HG03469 (cell line): ENCODE results near the gene MEGF6.

Experiments
- ATAC-seq: cut with Tn5 transposase; IDR thresholded peaks from one replicate; pipeline ENCODE4 v1.9.1; 2021; ENCODE audit warnings: mild to moderate bottlenecking, moderate library complexity, moderate number of reproducible peaks; ENCODE audit not compliant: unreplicated experiment

Gene MEGF6

DNA sequence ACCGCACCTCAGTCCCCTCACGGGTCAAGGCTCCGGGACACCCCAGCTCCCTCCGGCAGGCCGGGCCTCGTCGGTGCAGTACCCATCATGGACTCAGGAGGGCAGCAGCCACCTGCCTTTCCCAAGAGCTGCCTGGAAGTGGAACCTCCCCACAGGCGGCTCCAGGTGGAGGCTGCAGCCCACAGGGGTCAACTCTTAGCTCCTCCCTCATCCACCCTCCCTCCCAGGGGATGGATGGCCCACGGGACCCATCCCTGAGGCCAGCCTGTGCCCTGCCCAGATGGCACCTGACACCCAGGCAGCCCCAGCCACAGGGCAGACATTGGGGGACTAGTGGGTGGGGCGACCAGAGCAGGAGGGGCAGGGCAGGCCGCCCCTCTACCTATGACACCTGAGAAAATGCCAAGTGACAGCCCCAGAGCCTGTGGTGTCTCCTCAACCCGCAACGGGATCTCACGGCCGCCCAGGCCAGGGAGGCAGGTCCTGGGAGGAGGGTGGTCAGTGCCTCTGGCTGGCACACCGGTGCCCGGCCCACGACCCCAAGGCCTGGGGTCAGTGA, 158.0 kb downstream of the MEGF6 start:
- no peak for ATAC-seq

GRCh38 chr1:3452866-3453175, 158.5 kb downstream of the MEGF6 start:
- no peak for ATAC-seq

GRCh38 chr1:3451994-3452865, 159.1 kb downstream of the MEGF6 start:
- no peak for ATAC-seq

GRCh38 chr1:3450983-3451382, 160.3 kb downstream of the MEGF6 start:
- no peak for ATAC-seq

DNA sequence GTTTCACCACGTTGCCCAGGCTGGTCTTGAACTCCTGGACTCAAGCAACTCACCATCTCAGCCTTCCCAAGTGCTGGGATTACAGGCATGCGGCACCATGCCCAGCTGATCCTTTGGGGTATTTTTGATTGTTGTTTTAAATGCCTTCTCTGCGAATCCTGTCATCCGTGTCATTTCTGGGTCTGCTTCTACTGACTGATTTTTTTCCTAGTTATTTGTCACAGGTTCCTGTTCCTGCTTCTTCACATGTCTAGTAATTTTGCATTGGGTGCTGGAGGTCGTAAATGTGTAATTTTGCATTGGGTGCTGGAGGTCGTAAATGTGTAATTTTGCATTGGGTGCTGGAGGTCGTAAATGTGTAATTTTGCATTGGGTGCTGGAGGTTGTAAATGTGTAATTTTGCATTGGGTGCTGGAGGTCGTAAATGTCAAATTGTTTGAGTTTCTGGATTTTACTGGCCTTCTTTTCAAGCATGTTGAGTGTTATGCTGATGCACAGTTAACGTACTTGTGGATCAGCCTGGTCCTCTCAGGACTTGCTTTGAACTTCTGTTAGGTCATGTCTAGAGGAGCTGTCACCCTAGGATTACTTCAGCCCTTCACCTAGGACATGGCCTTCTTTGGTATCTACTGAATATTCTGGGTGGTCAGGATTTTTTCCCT, 161.0 kb downstream of the MEGF6 start:
- ATAC-seq, result no peak

DNA sequence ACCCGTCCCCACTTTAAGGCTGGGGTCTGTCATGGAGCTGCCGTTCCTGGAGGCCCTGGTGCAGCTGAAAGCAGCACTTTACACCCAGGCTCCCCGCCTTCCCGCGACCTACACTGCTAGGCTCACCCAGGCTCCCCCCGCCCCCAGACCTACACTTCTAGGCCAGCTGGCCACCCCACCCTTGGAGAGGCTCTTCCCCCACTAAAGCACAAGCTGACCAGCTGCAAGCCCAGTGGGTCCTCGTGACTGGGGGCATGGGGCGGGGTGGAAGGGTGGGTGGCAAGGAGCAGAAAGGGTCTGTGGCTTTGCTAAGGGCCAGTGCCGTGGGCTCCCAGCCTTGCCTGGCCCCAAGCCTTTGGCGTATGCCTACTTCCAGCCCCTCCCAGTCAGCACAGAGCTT, 166.6 kb downstream of the MEGF6 start:
- ATAC-seq, result no peak

DNA sequence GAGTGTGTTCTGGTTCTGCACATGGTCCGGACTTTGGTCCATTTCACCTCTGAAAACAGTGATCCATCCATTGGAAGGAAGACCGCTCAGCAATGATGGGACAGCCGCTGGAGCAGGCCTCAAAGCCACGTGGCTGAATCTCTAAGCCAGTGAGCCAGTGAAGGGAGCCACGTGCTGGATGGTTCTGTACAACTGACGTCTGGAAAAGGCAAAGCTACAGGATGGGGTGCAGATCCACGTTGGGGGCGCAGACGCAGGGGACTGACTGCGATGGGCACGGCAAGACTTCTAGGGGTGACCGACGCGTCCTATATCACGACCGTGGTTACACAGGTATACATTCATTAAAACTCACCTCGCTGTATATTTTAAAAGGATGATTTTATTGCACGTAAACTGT, 167.0 kb downstream of the MEGF6 start:
- ATAC-seq, result no peak

- ATAC-seq, result no peak
These were observed 167.5 kb downstream of the MEGF6 start for GRCh38 chr1:3443807-3444206.

DNA sequence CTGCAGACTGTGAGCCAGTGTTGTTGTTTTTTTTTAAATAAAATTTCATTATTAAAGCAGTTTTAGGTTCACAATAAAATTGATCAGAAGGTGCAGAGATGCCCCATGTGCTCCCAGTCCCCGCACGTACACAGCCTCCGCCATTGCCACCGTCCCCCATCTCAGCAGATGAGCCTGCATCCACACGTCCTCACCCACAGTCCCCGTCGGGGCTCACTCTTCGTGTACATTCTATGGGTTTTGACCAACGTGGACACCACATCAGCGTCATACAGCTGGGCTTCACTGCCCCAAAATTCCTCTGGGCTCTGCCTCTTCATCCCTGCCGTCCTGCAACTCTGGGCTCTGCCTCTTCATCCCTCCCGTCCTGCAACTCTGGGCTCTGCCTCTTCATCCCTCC, 168.4 kb downstream of the MEGF6 start:
- ATAC-seq, result no peak

DNA sequence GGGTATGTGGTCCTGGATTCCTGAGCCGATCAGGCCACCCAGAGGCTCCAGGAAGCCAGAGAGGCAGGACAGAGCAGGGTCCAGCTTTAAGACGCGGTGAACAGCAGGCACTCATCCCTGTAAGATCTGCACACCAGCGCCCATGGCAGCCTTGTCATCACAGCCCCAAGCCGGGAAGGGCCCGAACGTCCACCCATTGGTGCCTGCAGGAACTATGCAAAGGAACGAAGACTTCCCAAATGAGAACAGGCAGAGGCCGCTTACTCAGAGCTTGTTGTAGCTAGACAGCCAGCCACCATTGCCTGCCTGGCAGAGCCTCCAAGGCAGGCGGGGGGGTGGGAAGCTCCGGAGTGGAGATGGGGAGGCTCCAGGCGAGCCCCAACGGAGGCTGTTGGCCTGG, 169.0 kb downstream of the MEGF6 start:
- no peak for ATAC-seq

DNA sequence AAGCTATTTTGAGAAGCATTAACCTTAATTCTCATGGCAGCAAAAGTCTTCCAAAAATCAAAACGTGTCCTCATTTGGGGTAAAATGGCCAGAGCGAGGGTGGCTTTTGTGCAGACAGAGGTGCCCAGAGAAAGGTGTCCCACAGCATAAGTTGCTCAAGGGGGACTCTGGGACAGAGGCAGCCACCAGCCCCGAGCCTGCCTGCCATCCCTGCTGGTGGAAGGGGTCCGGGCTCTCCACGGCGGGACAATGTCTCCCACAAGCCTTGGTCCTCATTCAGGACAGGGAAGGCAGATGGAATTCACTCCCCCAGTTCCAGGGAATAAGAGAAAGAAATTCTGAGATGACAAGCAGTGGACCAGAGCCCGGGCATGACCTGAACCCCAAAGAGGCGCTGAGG, 169.4 kb downstream of the MEGF6 start:
- ATAC-seq, result no peak

DNA sequence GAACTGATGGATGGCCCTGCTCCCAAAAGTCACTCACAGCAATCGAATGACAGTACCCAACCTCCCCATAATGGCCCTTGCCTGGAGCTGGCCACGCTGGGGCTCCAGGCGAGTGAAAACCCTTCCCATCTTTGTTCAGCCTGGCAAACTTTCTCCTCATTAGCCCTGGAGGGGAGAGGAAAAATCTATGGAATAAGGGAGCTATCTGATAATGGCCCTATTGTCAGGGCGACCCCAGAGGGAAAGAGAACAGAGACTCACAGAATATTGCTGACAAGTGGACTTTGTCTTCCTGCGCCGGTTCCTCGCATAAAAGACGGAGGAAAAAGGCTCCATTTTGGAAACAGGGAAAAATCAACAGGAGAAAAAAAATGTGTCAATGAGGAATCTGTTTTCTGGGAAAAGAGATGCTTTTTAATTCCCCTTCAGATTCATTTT, 169.9 kb downstream of the MEGF6 start:
- no peak for ATAC-seq

GRCh38 chr1:3440711-3441409, 170.4 kb downstream of the MEGF6 start:
- no peak for ATAC-seq

- no peak for ATAC-seq
These were observed 171.0 kb downstream of the MEGF6 start for GRCh38 chr1:3440300-3440681.
